HG02885 (cell line): ENCODE measurements around the gene CACNA2D2.

Experiments used
- ATAC-seq: cut with Tn5 transposase; IDR thresholded peaks from one replicate; pipeline ENCODE4 v1.9.1; 2021; ENCODE audit warnings: mild to moderate bottlenecking; ENCODE audit not compliant: unreplicated experiment, poor library complexity

Gene CACNA2D2

GRCh38 chr3:50502584-50503423, 630 bp downstream of the CACNA2D2 start:
- ATAC-seq = no peak

DNA sequence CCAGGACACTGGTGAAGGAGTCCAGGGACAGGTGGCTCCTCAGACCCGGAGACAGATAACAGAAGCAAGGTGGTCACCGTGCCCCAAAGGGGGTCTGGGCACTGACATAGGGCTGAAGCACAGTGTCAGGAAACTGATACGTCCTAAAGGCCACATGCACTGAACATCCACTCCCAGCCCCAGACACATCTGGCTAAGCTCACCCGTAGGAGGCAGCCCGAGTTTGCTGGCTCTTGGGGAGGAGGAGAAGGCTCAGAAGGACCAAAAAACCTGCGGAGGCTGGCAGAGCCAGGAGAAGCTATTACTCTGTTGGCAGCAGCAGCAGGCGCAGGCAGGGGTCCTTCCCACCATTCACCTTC, 1.2 kb downstream of the CACNA2D2 start:
- ATAC-seq = no peak

- no peak for ATAC-seq
Measured at GRCh38 chr3:50495609-50496423, 7.6 kb downstream of the CACNA2D2 start.

GRCh38 chr3:50494126-50494525, 9.3 kb downstream of the CACNA2D2 start:
- no peak for ATAC-seq

DNA sequence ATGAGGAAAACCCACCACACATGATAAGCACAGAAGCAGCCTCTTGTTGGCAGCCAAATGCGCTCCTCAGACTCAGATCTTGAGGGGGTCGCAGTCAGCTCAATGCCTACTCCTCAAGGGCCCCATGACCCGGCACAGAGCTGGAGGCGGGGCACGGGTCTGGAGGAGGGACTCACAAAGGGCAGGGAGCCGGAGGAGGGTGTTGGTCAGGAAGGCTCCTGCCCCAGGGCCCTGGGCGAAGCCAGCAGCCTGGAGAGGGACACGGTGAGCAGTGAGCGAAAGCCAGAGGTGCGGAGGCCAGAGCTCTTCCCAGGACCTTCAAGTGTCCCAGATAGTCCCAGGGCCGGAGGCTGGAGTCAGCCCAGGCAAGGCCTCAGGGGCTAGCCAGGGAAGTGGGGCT, 9.8 kb downstream of the CACNA2D2 start:
- no peak for ATAC-seq

DNA sequence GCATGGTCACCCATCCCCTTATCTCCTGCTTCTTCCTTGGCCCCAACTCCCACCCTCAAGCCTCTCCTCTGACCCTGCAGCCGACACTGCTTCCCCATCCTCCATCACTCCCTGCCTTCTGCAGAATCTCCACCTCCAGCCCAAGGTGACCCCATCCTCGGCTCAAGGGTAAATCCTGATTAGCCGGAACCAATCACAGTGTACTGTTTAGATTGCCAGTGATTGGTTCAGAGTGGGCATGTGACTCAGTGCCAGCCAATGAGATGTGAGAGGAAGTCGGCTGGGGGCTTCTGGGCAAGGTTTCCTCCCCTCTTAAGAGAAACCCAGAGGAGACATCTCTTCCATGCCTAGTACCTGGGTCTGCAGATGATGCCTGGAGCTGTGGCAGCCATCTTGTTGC, 10.3 kb downstream of the CACNA2D2 start:
- no peak for ATAC-seq

DNA sequence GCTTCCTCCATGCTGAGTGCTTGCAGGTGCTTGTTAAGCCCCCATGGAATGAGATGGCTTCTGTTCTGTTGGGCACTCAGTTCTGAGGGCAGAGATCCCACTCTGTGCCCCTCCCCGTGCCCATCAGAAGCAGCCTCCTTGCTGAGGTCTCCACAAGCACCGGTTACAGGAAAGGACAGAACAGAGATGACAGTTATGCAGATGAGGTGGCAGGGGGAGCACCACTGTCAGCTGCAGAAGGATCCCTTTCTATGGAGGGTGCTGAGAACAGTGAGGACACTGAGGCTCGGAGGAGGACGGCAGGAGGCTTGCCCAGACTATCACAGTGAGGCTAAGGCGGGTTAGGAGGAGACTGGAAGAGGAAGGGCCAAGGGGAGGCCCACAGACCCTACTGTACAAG, 12.4 kb downstream of the CACNA2D2 start:
- no peak for ATAC-seq

DNA sequence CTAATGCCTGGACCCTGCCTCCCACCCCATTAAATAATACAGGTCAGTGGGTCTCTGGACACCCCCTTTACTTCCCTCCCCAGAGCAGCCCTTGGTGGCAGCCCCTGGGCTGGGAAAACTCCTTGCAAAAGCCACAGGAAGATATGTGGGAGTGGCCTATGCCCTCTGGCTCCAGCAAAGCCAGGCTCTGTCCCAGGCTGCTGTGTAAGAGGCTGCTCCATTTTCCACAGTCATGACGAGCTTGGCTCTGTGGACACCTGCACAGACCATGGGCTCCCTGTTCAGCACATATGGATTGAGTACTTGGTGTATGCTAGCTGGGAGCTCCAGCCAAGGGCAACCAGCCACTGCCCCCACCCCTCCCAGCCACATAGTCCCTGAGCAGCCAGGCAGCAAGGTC, 13.0 kb downstream of the CACNA2D2 start:
- ATAC-seq = no peak

GRCh38 chr3:50487181-50487580, 16.3 kb downstream of the CACNA2D2 start:
- no peak for ATAC-seq

- no peak for ATAC-seq
Measured at GRCh38 chr3:50486219-50486888, 17.1 kb downstream of the CACNA2D2 start.

- ATAC-seq = no peak
Measured at GRCh38 chr3:50484722-50485121, 18.7 kb downstream of the CACNA2D2 start.

- no peak for ATAC-seq
Measured at GRCh38 chr3:50483374-50483773, 20.1 kb downstream of the CACNA2D2 start.

GRCh38 chr3:50481992-50482391, 21.4 kb downstream of the CACNA2D2 start:
- no peak for ATAC-seq

GRCh38 chr3:50480471-50480870, 23.0 kb downstream of the CACNA2D2 start:
- ATAC-seq = no peak

GRCh38 chr3:50479523-50479922, 23.9 kb downstream of the CACNA2D2 start:
- no peak for ATAC-seq

DNA sequence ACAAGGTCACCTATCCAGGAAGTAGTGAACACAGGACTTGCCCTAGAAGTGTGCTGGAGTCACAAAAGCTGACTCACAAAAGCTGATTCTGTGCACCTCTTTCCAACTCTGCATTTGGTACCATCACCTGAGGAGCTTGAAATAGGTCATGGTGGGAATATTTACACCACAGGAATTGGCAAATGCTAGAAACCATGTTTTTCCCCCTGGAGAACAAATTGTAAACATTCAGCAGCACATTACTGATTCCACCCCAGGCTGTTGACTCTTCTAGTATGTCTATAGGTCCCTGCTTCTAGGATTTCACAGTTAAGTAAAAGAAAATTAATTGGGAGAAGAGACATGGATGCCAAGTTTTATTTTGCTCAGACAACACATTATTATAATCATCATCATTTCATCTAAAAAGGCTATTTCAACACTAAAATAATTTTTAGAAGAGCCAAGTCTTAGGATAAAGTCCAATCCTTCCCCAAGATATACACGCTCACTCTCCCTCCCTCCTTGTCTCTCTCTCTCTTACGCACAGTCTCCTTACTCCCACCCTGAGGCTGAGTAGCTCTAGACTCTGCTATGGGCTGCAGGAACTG, 24.7 kb downstream of the CACNA2D2 start:
- ATAC-seq = no peak

DNA sequence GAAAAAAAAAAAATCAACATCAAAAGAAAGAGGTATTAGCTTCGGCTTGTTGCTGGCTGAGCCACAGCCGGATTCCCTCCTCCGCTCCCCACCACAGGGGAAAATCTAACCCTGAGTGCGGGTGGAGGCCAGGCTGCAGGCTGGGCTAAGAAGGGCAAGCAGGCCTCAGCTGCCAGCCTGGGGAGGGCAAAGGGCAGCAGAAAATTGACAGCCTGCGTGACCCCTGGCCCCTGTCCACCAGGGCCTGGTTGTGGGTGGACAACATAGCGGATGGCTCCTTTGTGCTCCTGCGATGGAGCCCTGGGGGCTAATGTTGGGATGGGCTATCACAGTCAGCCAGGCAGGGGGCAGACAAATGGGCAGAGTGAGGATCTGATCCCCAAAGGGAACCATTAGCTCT, 25.4 kb downstream of the CACNA2D2 start:
- ATAC-seq = no peak

- ATAC-seq = no peak
Measured at GRCh38 chr3:50475348-50475747, 28.1 kb downstream of the CACNA2D2 start.

- ATAC-seq = no peak
Measured at GRCh38 chr3:50474717-50475116, 28.7 kb downstream of the CACNA2D2 start.

- no peak for ATAC-seq
Measured at GRCh38 chr3:50473768-50474167, 29.7 kb downstream of the CACNA2D2 start.

DNA sequence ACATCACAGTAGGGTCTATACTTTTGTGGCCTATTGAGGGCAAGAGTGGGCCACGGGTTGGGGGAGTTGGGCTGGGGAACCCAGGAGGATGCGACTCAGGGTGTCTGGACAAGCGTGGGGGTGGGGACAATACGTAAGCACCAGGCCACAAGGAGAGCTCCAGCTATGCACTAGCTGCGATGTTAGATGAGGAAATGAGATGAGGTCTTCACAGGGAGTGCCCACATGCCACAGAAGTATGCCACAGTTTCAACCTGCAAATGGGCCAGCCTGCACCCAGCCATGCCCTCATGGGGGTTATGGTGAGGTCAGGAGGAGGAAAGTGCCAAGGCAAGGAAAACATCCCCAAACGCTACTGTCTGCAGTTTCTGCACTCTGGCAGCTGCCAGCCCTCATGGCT, 30.5 kb downstream of the CACNA2D2 start:
- no peak for ATAC-seq
